Activated gamma-delta T cell (primary cell): Measurements from ENCODE around the gene PTPRE.

Source experiments
- DNase-seq: peaks from one replicate; lab custom pipeline; 2025; lab: John Stamatoyannopoulos, UW

PTPRE gene

GRCh38 chr10:127952918-127953317 is 46.0 kb downstream of the PTPRE start:
- DNase-seq = no peak

GRCh38 chr10:127953876-127954275 is 47.0 kb downstream of the PTPRE start:
- DNase-seq = no peak

GRCh38 chr10:127959428-127959827 is 52.5 kb downstream of the PTPRE start:
- DNase-seq = no peak

- DNase-seq = no peak
Measured at GRCh38 chr10:127961071-127961470, 54.2 kb downstream of the PTPRE start.

- DNase-seq = no peak
Measured at GRCh38 chr10:127962205-127962604, 55.3 kb downstream of the PTPRE start.

- no peak for DNase-seq
Measured at GRCh38 chr10:127963136-127963535, 56.2 kb downstream of the PTPRE start.

- no peak for DNase-seq
Measured at GRCh38 chr10:127964621-127965020, 57.7 kb downstream of the PTPRE start.

GRCh38 chr10:127966875-127967274 is 60.0 kb downstream of the PTPRE start:
- DNase-seq = no peak

- DNase-seq = no peak
Measured at GRCh38 chr10:127968027-127968441, 61.1 kb downstream of the PTPRE start.

GRCh38 chr10:127968659-127969058 is 61.8 kb downstream of the PTPRE start:
- DNase-seq = no peak

- no peak for DNase-seq
Measured at GRCh38 chr10:127971101-127971946, 64.4 kb downstream of the PTPRE start.

- DNase-seq = no peak
Measured at GRCh38 chr10:127971963-127972615, 65.2 kb downstream of the PTPRE start.

GRCh38 chr10:127972751-127973357 is 66.0 kb downstream of the PTPRE start:
- DNase-seq = no peak

GRCh38 chr10:127973791-127974311 is 66.9 kb downstream of the PTPRE start:
- DNase-seq = no peak

- DNase-seq = no peak
Measured at GRCh38 chr10:127974911-127975310, 68.0 kb downstream of the PTPRE start.

GRCh38 chr10:127976286-127976685 is 69.4 kb downstream of the PTPRE start:
- no peak for DNase-seq

GRCh38 chr10:127976701-127977356 is 69.9 kb downstream of the PTPRE start:
- no peak for DNase-seq

GRCh38 chr10:127977357-127978009 is 70.6 kb downstream of the PTPRE start:
- no peak for DNase-seq

GRCh38 chr10:127978481-127978880 is 71.6 kb downstream of the PTPRE start:
- no peak for DNase-seq

GRCh38 chr10:127979045-127979444 is 72.1 kb downstream of the PTPRE start:
- no peak for DNase-seq

- DNase-seq = no peak
Measured at GRCh38 chr10:127979566-127979965, 72.7 kb downstream of the PTPRE start.

GRCh38 chr10:127980898-127981297 is 74.0 kb downstream of the PTPRE start:
- DNase-seq = no peak
